Fibroblast of skin of right quadriceps (primary cell): Measurements from ENCODE around the gene OPRL1.

Experiments used
- DNase-seq: peaks from one replicate; pipeline ENCODE4 v3.0.0-alpha.2; 2013

Gene OPRL1

DNA sequence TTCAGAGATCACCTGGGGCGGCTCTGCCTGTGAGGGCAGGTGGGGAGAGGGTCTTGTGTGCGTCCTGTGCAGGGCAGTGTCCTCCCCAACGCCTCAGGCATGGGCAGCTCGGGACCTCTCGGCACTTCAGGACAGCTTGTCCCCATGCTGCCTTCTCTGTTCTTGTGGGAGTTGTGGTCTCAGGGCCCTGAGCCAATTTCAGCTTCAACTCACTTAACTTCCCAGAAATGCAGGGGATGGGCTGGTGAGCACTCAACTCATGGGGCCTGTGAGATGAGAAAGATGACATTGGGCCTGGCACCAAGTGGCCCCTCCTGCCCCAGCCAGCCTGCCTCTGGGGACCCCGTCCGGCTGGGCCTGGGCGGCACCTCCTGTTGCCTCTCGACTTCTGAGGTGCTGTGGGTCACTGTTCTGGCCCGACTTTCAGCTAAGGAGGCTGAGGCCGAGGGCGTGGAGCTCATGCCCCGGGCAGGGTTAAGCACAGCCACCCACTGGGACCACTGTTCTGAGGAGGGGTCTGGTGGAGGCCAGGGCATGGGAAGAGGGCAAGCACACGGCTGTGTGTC is 7.3 kb upstream of the OPRL1 start:
- DNase-seq, result no peak

- DNase-seq, result no peak
Observed at GRCh38 chr20:64073476-64074183, 6.3 kb upstream of the OPRL1 start.

GRCh38 chr20:64074184-64074789 is 5.6 kb upstream of the OPRL1 start:
- DNase-seq, result no peak

DNA sequence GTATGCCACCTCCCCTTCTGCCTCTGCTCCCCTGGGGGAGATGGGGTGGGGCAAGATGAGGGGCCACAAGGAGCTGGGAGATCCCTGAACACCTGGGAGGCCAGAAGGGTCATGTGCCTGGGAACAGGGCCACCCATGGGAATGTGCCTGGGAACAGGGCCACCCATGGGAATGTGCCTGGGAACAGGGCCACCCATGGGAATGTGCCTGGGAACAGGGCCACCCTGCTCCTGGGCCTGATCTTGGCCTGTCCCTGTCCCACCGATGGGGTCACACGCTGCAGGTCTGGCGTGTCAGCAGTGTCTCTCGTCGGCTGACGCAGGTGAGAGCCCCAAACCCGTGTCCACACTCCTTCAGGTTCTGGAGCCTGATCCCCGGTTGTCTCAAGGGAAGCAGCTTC is 4.9 kb upstream of the OPRL1 start:
- DNase-seq, result no peak

GRCh38 chr20:64075556-64075955 is 4.3 kb upstream of the OPRL1 start:
- DNase-seq, result no peak

DNA sequence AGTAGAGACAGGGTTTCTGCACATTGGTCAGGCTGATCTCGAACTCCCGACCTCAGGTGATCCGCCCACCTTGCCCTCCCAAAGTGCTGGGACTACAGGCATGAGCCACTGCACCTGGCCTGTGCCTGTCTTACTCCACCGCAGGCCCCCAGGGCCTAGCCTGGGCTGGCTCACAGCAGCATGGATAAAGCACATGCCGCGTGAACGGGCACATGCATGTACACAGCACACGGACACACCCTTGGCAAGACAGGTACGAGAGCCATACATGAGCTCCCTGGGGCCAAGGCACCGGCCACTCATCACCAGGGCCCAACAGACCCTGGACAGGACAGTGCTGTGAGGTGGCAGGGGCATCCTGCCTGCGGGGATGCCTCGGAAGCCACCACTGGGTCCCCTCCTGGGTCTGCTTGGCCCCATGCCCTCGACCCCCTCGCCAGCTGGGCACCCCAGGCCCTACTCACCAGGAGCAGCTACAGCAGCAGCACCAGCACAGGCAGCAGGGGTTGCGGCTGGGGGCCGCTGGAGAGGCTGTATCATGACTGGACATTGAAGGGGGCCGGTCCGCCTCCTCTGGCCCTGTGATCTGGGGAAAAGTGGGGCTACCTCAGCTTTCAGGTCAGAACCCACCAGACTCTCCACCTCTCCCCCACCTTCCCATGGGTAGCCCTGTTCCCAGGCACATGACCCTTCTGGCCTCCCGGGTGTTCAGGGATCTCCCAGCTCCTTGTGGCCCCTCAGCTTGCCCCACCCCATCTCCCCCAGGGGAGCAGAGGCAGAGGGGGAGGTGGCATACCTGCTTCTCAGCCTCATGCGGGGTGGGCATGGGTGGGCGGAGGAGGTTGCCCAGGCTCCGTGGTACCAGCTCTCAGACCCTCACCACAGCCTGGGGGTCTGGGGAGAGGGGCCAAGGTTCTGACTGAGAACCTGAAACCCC is 3.6 kb upstream of the OPRL1 start:
- no peak for DNase-seq

DNA sequence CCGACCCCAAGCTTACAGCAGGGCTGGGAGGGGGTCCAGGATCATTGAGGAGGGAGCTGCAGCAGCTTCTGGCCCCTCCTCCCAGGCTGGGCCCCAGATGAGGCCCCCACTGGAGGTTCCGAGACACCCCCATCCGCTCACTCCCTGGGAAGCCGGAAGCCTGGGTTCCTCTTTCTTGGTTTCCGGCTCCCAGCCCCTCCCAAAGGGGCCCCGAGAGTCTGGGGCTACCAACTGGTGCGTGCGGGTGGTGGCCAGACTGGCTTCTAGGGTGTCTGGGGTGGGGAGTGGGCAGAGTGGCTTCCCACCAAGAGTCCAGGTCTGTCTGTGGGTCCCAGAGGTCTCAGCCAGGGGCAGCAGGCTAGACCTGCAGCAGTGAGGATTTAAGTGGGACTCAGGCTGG is 2.8 kb upstream of the OPRL1 start:
- no peak for DNase-seq

GRCh38 chr20:64077541-64077875 is 2.4 kb upstream of the OPRL1 start:
- no peak for DNase-seq

GRCh38 chr20:64077876-64078551 is 1.9 kb upstream of the OPRL1 start:
- no peak for DNase-seq

DNA sequence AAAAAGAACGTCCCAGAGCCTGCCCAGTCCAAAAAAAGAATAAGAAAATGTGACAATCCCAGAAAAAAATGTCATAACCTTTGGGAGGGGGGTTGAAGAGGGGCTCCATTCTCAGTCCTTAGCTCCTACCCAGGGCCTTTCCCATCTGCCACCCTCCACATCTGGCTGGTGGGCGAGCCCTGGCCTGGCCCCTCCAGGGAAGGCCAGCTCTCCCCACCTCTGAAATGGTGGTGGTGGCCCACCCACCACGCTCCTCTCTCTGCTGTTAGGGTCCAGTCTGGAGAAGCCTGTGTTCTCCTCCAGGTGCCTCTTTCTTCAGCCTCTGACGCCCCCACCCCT is 979 bp upstream of the OPRL1 start:
- DNase-seq, result no peak

- DNase-seq, result peak; percentile 60
Observed at GRCh38 chr20:64079273-64080012, 439 bp upstream of the OPRL1 start, which contains the start of gene RGS19. Gene RGS19, minus strand, starts transcription at chr20:64079518. Its CDS starts 2,632 bp downstream, at chr20:64076886.

DNA sequence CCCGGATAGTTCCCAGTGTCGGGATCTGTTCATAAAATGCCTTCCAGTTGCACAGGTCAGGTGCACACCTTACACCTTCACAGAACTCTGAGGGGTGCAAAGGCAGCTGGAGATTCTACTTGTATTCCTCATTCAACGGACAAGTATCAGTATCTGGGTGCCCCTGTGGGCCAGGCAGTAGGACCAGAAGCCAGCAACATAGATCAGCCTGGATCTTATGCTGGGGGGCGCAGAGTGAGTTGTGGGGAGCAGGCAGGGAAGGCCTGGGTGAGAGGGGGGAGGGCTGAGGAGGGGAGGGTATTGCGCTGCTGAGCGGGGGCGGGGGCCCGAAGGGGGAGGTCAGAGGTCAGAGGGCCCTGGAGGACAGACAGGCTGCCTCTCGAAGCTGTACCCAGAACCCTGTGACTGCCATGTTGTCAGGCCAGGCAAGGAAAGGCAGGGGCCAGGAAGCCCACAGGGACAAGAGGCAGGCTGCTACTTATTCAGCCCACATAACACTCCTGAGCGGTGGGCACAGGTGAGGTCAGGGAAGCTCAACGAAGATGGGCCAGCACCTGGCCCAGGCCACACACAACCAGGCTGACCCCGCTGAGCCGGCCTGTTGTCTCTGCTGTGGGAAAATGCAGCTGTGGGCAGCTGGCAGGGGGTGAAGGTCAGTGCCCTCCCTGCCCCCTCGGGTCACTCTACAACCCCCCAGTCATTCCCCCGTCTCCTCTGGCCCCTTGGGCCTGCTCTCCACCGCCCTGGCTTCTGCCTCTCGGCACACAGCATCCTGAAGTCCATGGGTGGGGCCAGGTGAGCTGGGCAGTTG is 1.1 kb downstream of the OPRL1 start:
- no peak for DNase-seq

DNA sequence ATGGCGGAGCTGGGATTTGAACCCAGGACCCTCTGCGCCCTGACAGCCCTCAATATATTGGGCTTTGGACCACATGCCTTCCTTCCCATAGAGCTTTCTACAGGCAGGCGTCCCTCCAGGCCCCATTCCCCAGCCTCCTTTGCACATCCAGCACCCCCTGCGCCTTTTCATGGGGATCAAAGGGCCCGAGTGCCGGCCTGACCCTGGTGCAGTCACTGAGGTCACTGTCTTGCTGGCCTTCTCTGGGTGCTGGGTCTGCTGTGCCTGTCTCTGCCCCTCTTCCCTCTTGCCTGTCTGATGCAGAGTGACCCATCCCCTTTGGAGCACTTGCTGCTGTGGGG is 1.7 kb downstream of the OPRL1 start:
- no peak for DNase-seq

- no peak for DNase-seq
Observed at GRCh38 chr20:64082126-64082731, 2.3 kb downstream of the OPRL1 start.

DNA sequence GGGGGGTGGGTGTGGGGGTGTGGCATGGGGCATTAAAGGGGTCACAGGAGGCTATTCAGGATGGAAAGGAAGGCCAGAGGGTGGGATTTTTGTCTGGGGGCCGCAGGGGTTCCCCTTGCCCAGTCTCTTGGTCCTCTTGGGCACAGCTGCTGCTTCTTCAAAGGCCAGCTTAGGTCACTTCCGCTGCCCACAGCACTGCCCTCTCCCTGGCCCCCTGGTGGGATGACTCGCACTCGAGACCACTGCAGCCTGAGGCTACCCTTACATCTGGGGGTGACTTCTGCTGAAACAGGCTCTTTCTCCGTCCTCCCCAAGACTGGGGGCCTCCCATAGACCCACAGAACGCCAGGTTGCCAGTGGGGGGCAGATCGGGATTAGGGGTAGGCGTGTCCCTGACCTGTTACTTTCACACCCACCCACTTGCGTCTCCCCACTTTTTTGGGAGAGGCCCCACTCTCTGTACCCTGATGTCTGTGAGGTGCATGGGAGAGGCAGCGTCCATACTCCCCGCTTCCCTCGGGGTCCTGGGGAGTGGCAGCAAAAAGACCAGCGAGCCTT is 3.0 kb downstream of the OPRL1 start:
- DNase-seq, result no peak

GRCh38 chr20:64083378-64083803 is 3.5 kb downstream of the OPRL1 start:
- DNase-seq, result peak; percentile 68

GRCh38 chr20:64083804-64084684 is 4.2 kb downstream of the OPRL1 start, which contains the start of gene LKAAEAR1:
Gene LKAAEAR1, minus strand, starts transcription at chr20:64084398. Its CDS starts 179 bp downstream, at chr20:64084219.
- DNase-seq, result no peak

DNA sequence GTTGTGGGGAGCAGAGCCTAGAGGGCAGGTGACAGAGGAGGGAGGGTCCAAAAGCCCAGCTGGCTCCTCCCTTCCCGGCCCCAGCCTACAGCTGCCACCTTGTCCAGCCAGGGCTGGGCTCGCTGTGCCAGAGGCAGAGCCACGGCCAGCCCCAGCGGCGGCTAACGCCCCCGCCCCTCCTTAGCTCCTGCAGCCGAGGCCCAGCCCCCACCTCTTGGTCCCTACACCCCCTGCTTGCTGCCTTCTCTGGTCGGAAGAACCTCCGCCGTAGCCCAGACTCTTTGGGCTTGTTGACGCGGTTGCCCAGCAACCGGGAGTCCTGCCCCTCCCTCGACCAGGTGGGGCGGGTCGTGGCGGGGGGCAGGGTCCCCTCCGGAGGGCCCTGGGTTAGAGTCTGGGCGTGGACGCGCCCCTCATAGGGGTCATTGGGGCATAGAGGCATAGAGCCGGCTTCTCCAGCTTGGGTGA is 4.8 kb downstream of the OPRL1 start:
- DNase-seq, result no peak

GRCh38 chr20:64086801-64087200 is 6.9 kb downstream of the OPRL1 start:
- DNase-seq, result no peak
